Large intestine (tissue), 3 donors: ENCODE data around the gene G6PC1. TPM values are rescaled to one million over a fixed set of nuclear protein-coding genes. Genes with fewer than 3 reads are reported as not detected.

ENCODE experiments used
- DNase-seq, 2 donors: peaks; one replicate each; pipeline versions ENCODE4 v3.0.0 to v3.0.0-alpha.2; 2013
- H3K27ac ChIP-seq: one replicate; pipeline ENCODE4 v1.5.1; 2013; ENCODE audit warnings: low read length
- H3K27me3 ChIP-seq: 2 replicates; pipeline ENCODE4 v1.6.1; 2013; ENCODE audit warnings: low read length; ENCODE audit not compliant: control insufficient read depth, insufficient read depth
- H3K36me3 ChIP-seq: 2 replicates; pipeline ENCODE4 v1.6.1; 2013; ENCODE audit warnings: low read length; ENCODE audit not compliant: control insufficient read depth, insufficient read depth
- H3K4me1 ChIP-seq: one replicate; pipeline ENCODE4 v1.6.1; 2013; ENCODE audit warnings: low read length; ENCODE audit not compliant: control insufficient read depth, insufficient read depth
- H3K4me3 ChIP-seq: one replicate; pipeline ENCODE4 v1.5.1; 2013; ENCODE audit warnings: low read length
- H3K9me3 ChIP-seq: one replicate; pipeline ENCODE4 v1.6.1; 2013; ENCODE audit warnings: mild to moderate bottlenecking, low read depth, low read length, moderate library complexity; ENCODE audit not compliant: control insufficient read depth
- WGBS: methylation state at CpG from one replicate; pipeline ENCODE4 v1.1.5; 2013; ENCODE audit warnings: low lambda C conversion rate; ENCODE audit not compliant: insufficient coverage; 5-methylcytosine and 5-hydroxymethylcytosine counted together
- polyA plus RNA-seq: library from polyadenylated mRNA; unstranded; fragments of 120-200 nt; gene quantifications from one replicate; pipeline ENCODE4 v1.2.1, GENCODE V29; 2013

G6PC1 gene
- polyA plus RNA-seq, 1 donor, result 1.5 TPM

GRCh38 chr17:42946812-42947211 is 46.2 kb downstream of the G6PC1 start:
- Histone ChIP-seq H3K36me3 (peaks cover 24% of the 10 kb centered on the region), H3K4me3 (no peak overlapping the region), H3K9me3 (no peaks in the 10 kb centered on the region), H3K27ac (no peak overlapping the region), H3K27me3 (no peaks in the 10 kb centered on the region), H3K4me1 (no peaks in the 10 kb centered on the region)
- DNase-seq, result no peak
- 100% methylated on average over 1 of the region's 1 CpG for WGBS

DNA sequence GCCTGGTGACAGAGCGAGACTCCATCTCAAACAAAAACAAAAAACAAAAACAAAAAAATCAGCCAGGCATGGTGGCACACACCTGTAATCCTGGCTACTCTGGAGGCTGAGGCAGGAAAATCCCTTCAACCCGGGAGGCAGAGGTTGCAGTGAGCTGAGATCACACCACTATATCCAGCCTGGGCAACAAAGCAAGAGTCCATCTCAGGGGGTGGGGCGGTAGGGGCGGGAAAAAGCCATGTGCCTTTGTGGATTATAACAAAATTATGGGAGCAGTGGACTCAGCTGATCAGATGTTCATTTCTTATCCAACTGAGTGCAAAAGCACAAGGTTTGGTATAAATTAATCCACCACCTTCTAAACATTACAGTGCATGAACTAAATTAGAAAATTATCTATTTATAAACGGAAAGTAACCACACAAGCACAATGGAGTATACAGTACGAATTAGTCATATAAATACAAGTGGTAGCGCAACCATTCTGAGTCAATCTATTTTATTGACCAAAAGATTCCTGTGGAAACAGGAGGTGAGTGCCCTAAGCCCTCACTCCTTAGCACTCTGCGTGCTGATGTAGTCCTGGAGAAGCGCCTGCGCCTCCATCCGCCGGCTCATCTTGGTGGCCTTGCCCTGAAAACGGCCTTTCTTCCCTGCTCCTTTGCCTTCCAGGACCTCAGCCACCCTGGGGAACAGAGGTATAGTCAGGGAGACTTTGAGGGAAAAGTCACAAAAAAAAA is 49.6 kb downstream of the G6PC1 start:
- WGBS, result no CpG with 5 or more reads among the region's 13 CpGs
- DNase-seq, result no peak
- no peak overlapping the region for H3K4me3 ChIP-seq

More for the DNA sequence above, 49.6 kb downstream of the G6PC1 start:
- no peaks in the 10 kb centered on the region for H3K4me1 ChIP-seq
- H3K27me3 ChIP-seq, result no peaks in the 10 kb centered on the region
- H3K36me3 ChIP-seq, result peaks cover 56% of the 10 kb centered on the region
- no peak overlapping the region for H3K27ac ChIP-seq
- H3K9me3 ChIP-seq, result no peaks in the 10 kb centered on the region

Other genes with a start within 250 kb of the G6PC1 start
- gene TUBG2, start 241.5 kb upstream of the G6PC1 start, polyA plus RNA-seq, result 16.2 TPM
- 9.2 TPM for gene PLEKHH3, start 223.8 kb upstream of the G6PC1 start, polyA plus RNA-seq
- 1.2 TPM for gene CCR10, start 219.0 kb upstream of the G6PC1 start, polyA plus RNA-seq
- gene CNTNAP1, start 218.3 kb upstream of the G6PC1 start, polyA plus RNA-seq, result 7.5 TPM
- 37.6 TPM for gene EZH1, start 155.8 kb upstream of the G6PC1 start, polyA plus RNA-seq
- 45.9 TPM for gene RAMP2, start 139.6 kb upstream of the G6PC1 start, polyA plus RNA-seq
- gene VPS25, start 127.3 kb upstream of the G6PC1 start, polyA plus RNA-seq, result 78.1 TPM
- 16.9 TPM for gene WNK4, start 120.2 kb upstream of the G6PC1 start, polyA plus RNA-seq
- gene COA3, start 102.1 kb upstream of the G6PC1 start, polyA plus RNA-seq, result 107 TPM
- gene CNTD1, start 101.9 kb upstream of the G6PC1 start, polyA plus RNA-seq, result 3.0 TPM
- 77.9 TPM for gene BECN1, start 76.5 kb upstream of the G6PC1 start, polyA plus RNA-seq
- 71.4 TPM for gene PSME3, start 67.4 kb upstream of the G6PC1 start, polyA plus RNA-seq
- 1.2 TPM for gene AOC2, start 56.2 kb upstream of the G6PC1 start, polyA plus RNA-seq
- gene AOC3, start 49.6 kb upstream of the G6PC1 start, polyA plus RNA-seq, result 14.8 TPM
- 59.4 TPM for gene AARSD1, start 63.7 kb downstream of the G6PC1 start, polyA plus RNA-seq
- gene PTGES3L, start 79.3 kb downstream of the G6PC1 start, polyA plus RNA-seq, result 3.4 TPM
- 14.2 TPM for gene RUNDC1, start 79.8 kb downstream of the G6PC1 start, polyA plus RNA-seq
- 2,151 TPM for gene RPL27, start 97.6 kb downstream of the G6PC1 start, polyA plus RNA-seq
- gene IFI35, start 106.0 kb downstream of the G6PC1 start, polyA plus RNA-seq, result 45.7 TPM
- gene VAT1, start 121.6 kb downstream of the G6PC1 start, polyA plus RNA-seq, result 148 TPM
- gene RND2, start 124.4 kb downstream of the G6PC1 start, polyA plus RNA-seq, result 1.8 TPM
- 10.4 TPM for gene BRCA1, start 224.6 kb downstream of the G6PC1 start, polyA plus RNA-seq